ENCODE data around the gene GFPT2. TPM values are rescaled to one million over a fixed set of nuclear protein-coding genes. Genes with fewer than 3 reads are reported as not detected.

Gene GFPT2
- total and polyA plus RNA-seq, 9 of the 15 experiments (the other 6 are each of a cell fraction or from before 2014, with no cell fraction given), result 0.07 to 0.14 (median 0.08) TPM; not detected in 6

DNA sequence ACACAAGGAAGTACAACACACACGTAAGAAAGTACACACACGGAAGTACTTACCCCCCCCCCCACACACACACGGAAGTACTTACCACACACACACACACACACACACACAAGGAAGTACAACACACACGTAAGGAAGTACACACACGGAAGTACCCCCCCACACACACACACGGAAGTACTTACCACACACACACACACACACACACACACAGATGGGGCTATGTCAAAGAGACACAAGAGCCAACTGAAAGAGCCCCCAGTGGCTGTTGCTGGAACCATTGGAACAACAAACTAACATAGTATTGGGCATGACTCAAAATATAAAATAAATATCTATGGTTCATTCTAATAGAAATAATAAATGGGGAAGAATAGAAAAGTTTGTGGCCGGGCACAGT is 56.4 kb downstream of the GFPT2 start (continued):
- no peak for TF ChIP-seq CTBP1 (IDR thresholded peaks at IDR 0.05; ENCODE audit: borderline replicate concordance)
- TF ChIP-seq PHTF2 (CRISPR knock-in tag; IDR thresholded peaks at IDR 0.05), result no peak
- TF ChIP-seq, protein P1, sequence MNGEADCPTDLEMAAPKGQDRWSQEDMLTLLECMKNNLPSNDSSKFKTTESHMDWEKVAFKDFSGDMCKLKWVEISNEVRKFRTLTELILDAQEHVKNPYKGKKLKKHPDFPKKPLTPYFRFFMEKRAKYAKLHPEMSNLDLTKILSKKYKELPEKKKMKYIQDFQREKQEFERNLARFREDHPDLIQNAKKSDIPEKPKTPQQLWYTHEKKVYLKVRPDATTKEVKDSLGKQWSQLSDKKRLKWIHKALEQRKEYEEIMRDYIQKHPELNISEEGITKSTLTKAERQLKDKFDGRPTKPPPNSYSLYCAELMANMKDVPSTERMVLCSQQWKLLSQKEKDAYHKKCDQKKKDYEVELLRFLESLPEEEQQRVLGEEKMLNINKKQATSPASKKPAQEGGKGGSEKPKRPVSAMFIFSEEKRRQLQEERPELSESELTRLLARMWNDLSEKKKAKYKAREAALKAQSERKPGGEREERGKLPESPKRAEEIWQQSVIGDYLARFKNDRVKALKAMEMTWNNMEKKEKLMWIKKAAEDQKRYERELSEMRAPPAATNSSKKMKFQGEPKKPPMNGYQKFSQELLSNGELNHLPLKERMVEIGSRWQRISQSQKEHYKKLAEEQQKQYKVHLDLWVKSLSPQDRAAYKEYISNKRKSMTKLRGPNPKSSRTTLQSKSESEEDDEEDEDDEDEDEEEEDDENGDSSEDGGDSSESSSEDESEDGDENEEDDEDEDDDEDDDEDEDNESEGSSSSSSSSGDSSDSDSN (IDR thresholded peaks at IDR 0.05; ENCODE audit: borderline replicate concordance in 1 of 2, low read depth in 2 of 2, low read length in 2 of 2), result no peak
- TF ChIP-seq ELF2 (CRISPR knock-in tag; IDR thresholded peaks at IDR 0.05), result no peak
- TF ChIP-seq ETV6 (IDR thresholded peaks at IDR 0.05; ENCODE audit: borderline replicate concordance in 1 of 2, low read depth in 2 of 2, low read length in 1 of 2), result peak; percentile 78 to 84; a peak in 3 of 4 replicates
- no peak for TF ChIP-seq ETV6 (CRISPR knock-in tag; IDR thresholded peaks at IDR 0.05; ENCODE audit: borderline replicate concordance)
- no peak for TF ChIP-seq CHD4 (IDR thresholded peaks at IDR 0.05; ENCODE audit: insufficient read depth, insufficient replicate concordance, low read depth, low read length, poor library complexity, severe bottlenecking)
- TF ChIP-seq SIRT6 (IDR thresholded peaks at IDR 0.05; ENCODE audit: low read depth, low read length), result no peak
- no peak for TF ChIP-seq RB1 (IDR thresholded peaks at IDR 0.05; ENCODE audit: low read depth)
- no peak for TF ChIP-seq STAT5B (CRISPR knock-in tag; IDR thresholded peaks at IDR 0.05)

Measured in K562 (cell line).